ENCODE data around the gene ZNF165. TPM values are rescaled to one million over a fixed set of nuclear protein-coding genes. Genes with fewer than 3 reads are reported as not detected.

ZNF165 gene
- total RNA-seq, 4 donors from 2014 or later = 0.30 to 2.2 (median 0.43) TPM

- peak overlapping the region in 1 of 4 donors; percentile 77 for H3K4me3 ChIP-seq
- H3K27ac ChIP-seq = peak overlapping the region in 1 of 4 donors; percentile 93
- DNase-seq (ENCODE audit: low spot score in 2 of 2) = no peak
- peaks cover 0 to 11% (median 0%) of the 10 kb centered on the region in 3 donors for H3K36me3 ChIP-seq
- H3K4me1 ChIP-seq = peaks cover 0 to 54% (median 11%) of the 10 kb centered on the region in 4 donors
- H3K9me3 ChIP-seq = no peaks in the 10 kb centered on the region
- TF ChIP-seq CTCF (IDR thresholded peaks at IDR 0.05) = no peak
- TF ChIP-seq EP300 (IDR thresholded peaks at IDR 0.05) = no peak
- no peak for TF ChIP-seq POLR2A (IDR thresholded peaks at IDR 0.05)
- no peaks in the 10 kb centered on the region for H3K27me3 ChIP-seq
- 16 to 19% methylated on average over 3 of the region's 3 CpGs for WGBS, 2 donors
Measured at GRCh38 chr6:28135393-28135792, 55.0 kb downstream of the ZNF165 start.

- peaks cover 0 to 63% (median 14%) of the 10 kb centered on the region in 4 donors for H3K4me1 ChIP-seq
- H3K27ac ChIP-seq = peak overlapping the region; percentile 93 to 94 (median 94)
- peaks cover 0 to 5% (median 0%) of the 10 kb centered on the region in 3 donors for H3K36me3 ChIP-seq
- TF ChIP-seq EP300 (IDR thresholded peaks at IDR 0.05) = peak in 1 of 2 donors; percentile 87
- TF ChIP-seq POLR2A (IDR thresholded peaks at IDR 0.05) = peak in 1 of 2 donors; percentile 42
- TF ChIP-seq CTCF (IDR thresholded peaks at IDR 0.05) = peak in 1 of 5 experiments; percentile 16
- peak; percentile 78 to 88 for DNase-seq (ENCODE audit: low spot score in 2 of 2)
- H3K27me3 ChIP-seq = no peaks in the 10 kb centered on the region
- H3K9me3 ChIP-seq = no peaks in the 10 kb centered on the region
- 0 to 1% methylated on average over 39 to 46 of the region's 58 CpGs for WGBS, 2 donors
- peak overlapping the region; percentile 69 to 95 (median 84) for H3K4me3 ChIP-seq
Measured at GRCh38 chr6:28136585-28137504, 56.5 kb downstream of the ZNF165 start.

GRCh38 chr6:28137505-28137981, 57.2 kb downstream of the ZNF165 start:
- Histone ChIP-seq H3K27ac (peak overlapping the region; percentile 93 to 94 (median 94)), H3K9me3 (no peaks in the 10 kb centered on the region), H3K4me1 (peaks cover 0 to 63% (median 14%) of the 10 kb centered on the region in 4 donors), H3K4me3 (peak overlapping the region; percentile 69 to 95 (median 84)), H3K36me3 (peaks cover 0 to 3% (median 0%) of the 10 kb centered on the region in 3 donors), H3K27me3 (no peaks in the 10 kb centered on the region)
- 0 to 2% methylated on average over 6 of the region's 6 CpGs for WGBS, 2 donors
- no peak for TF ChIP-seq POLR2A (IDR thresholded peaks at IDR 0.05)
- TF ChIP-seq CTCF (IDR thresholded peaks at IDR 0.05) = no peak
- TF ChIP-seq EP300 (IDR thresholded peaks at IDR 0.05) = no peak
- no peak for DNase-seq (ENCODE audit: low spot score in 2 of 2)

Other genes starting within 250 kb of the ZNF165 start
- gene OR2B2, start 168.2 kb upstream of the ZNF165 start, total RNA-seq = not detected
- gene OR2B6, start 123.3 kb upstream of the ZNF165 start, total RNA-seq = not detected
- 1 to 10 TPM in 3 of 4 donors, under 1 TPM in 1; 0.78 to 9.9 (median 3.6) TPM for gene ZSCAN16, start 44.0 kb downstream of the ZNF165 start, total RNA-seq
- 10 to 100 TPM; 19.8 to 38.4 (median 24.8) TPM for gene ZKSCAN8, start 61.3 kb downstream of the ZNF165 start, total RNA-seq
- gene ZSCAN9, start 144.7 kb downstream of the ZNF165 start, total RNA-seq = 10 to 100 TPM; 11.9 to 22.2 (median 14.2) TPM
- gene ZKSCAN4, start 171.7 kb downstream of the ZNF165 start, total RNA-seq = 1 to 10 TPM; 3.5 to 9.2 (median 7.3) TPM
- gene NKAPL, start 178.7 kb downstream of the ZNF165 start, total RNA-seq = 1 to 10 TPM; 1.2 to 4.2 (median 1.8) TPM
- 10 to 100 TPM; 12.2 to 38.2 (median 23.7) TPM for gene ZSCAN26, start 186.6 kb downstream of the ZNF165 start, total RNA-seq
- 1 to 10 TPM; 5.0 to 6.9 (median 6.5) TPM for gene PGBD1, start 201.0 kb downstream of the ZNF165 start, total RNA-seq